ENCODE data around the gene RAB3GAP2. TPM values are rescaled to one million over a fixed set of nuclear protein-coding genes. Genes with fewer than 3 reads are reported as not detected.

RAB3GAP2 gene
- total and polyA plus RNA-seq, 2 donors (not counting 1 experiment from before 2014, with no cell fraction given) = 16.9 to 70.5 TPM

DNA sequence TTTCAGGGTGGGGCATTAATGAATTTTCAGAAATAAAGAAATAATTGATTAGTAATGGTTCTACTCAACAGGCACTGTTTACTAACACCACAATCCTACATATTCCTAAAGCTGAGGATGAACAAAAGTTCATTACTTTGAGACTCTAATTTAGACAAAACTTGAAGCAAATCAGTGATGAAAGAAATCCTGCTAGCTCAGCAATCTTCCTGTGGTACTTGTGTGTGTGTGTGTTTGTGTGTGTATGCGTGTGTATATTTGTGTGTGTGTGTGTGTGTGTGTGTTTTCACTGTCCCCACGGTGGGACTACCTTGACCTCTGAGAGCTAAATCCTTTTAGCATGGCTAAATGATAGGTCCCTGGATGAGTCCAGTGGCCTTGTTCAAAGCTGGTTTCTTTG, 48.5 kb upstream of the RAB3GAP2 start:
- H3K9me3 Mint-ChIP-seq (ENCODE audit: insufficient read depth) = no peaks in the 10 kb centered on the region
- Histone ChIP-seq H3K4me1 (ENCODE audit: control insufficient read depth in 2 of 2, insufficient read depth in 2 of 2, low read length in 2 of 2) (no peaks in the 10 kb centered on the region), H4K20me1 (ENCODE audit: control insufficient read depth, insufficient read depth, low read length, poor library complexity, severe bottlenecking) (no peaks in the 10 kb centered on the region), H3K27ac (ENCODE audit: low read length in 2 of 2) (no peak overlapping the region), H3K79me2 (ENCODE audit: control insufficient read depth, insufficient read depth, low read length) (no peaks in the 10 kb centered on the region), H3K4me2 (replicated peaks; ENCODE audit: low read depth, low read length, poor library complexity, severe bottlenecking) (no peak overlapping the region), H2AFZ (ENCODE audit: insufficient read depth, low read depth, low read length, poor library complexity, severe bottlenecking) (no peak overlapping the region), H3K36me3 (replicated peaks in 1 of 2; ENCODE audit: control extremely low read depth in 1 of 2, control insufficient read depth in 1 of 2, extremely low read depth in 1 of 2, insufficient read depth in 2 of 2, low read length in 1 of 2) (no peaks in the 10 kb centered on the region), H3K9me3 (ENCODE audit: control extremely low read depth in 1 of 3, control insufficient read depth in 2 of 3, insufficient read depth in 1 of 3, low read length in 2 of 3) (no peaks in the 10 kb centered on the region), H3K27me3 (replicated peaks in 1 of 4; ENCODE audit: control extremely low read depth in 1 of 4, control insufficient read depth in 3 of 4, insufficient read depth in 4 of 4, low read length in 3 of 4) (peaks cover 0 to 3% (median 0%) of the 10 kb centered on the region in 4 experiments), H3K4me3 (ENCODE audit: control extremely low read depth in 1 of 5, extremely low read depth in 1 of 5, insufficient read depth in 1 of 5, low read depth in 2 of 5, low read length in 4 of 5) (no peak overlapping the region), H3K9ac (ENCODE audit: low read length) (no peak overlapping the region)
- no peak overlapping the region for H3K4me3 Mint-ChIP-seq
- ChIA-PET POLR2A (interaction anchor here (0.6 kb wide), 1 partner anchor 31 kb away, joined by 3 read pairs; no protein-coding TSS in a partner anchor), CTCF (interaction anchor here (1.1 kb wide), 1 partner anchor 25 kb away, joined by 5 read pairs; no protein-coding TSS in a partner anchor)
- intact Hi-C loops (cut with micrococcal nuclease) = no loop called here
- H3K4me1 Mint-ChIP-seq = no peaks in the 10 kb centered on the region
- ATAC-seq (ENCODE audit: low read depth) = no peak
- no peak overlapping the region for H3K27ac Mint-ChIP-seq
- no peak for TF ChIP-seq EZH2 (IDR thresholded peaks at IDR 0.05; ENCODE audit: borderline replicate concordance, insufficient read depth, low read depth, low read length, poor library complexity, severe bottlenecking)
- TF ChIP-seq, protein P1, sequence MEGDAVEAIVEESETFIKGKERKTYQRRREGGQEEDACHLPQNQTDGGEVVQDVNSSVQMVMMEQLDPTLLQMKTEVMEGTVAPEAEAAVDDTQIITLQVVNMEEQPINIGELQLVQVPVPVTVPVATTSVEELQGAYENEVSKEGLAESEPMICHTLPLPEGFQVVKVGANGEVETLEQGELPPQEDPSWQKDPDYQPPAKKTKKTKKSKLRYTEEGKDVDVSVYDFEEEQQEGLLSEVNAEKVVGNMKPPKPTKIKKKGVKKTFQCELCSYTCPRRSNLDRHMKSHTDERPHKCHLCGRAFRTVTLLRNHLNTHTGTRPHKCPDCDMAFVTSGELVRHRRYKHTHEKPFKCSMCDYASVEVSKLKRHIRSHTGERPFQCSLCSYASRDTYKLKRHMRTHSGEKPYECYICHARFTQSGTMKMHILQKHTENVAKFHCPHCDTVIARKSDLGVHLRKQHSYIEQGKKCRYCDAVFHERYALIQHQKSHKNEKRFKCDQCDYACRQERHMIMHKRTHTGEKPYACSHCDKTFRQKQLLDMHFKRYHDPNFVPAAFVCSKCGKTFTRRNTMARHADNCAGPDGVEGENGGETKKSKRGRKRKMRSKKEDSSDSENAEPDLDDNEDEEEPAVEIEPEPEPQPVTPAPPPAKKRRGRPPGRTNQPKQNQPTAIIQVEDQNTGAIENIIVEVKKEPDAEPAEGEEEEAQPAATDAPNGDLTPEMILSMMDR (IDR thresholded peaks at IDR 0.05) = no peak
- 80% methylated on average over 1 of the region's 2 CpGs for WGBS (ENCODE audit: insufficient coverage)
- H3K27me3 Mint-ChIP-seq = peaks cover 3% of the 10 kb centered on the region
- DNase-seq = no peak

DNA sequence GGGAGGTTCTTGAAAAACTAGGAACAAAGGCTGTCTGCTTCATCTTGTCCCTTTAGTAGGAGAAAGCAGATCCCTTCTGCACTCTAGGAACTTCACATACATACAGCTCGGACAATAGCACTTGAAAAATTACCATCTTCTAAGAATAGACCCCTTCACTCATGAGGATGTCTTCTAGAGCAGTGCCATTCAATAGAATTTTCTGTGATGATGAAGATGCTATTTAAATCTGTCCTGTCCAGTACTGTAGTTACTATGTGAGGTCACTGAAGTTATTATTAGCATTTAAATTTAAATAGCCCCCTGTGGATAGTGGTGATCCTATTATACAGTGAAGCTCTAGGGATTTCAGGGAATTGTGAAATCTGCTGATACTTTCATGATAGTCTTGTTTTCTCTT, 46.4 kb upstream of the RAB3GAP2 start:
- no CpG with 5 or more reads among the region's 1 CpG for WGBS (ENCODE audit: insufficient coverage)
- no peak overlapping the region for H3K9ac ChIP-seq (ENCODE audit: low read length)
- peaks cover 0 to under 1% (median 0%) of the 10 kb centered on the region in 4 experiments for H3K27me3 ChIP-seq (replicated peaks in 1 of 4; ENCODE audit: control extremely low read depth in 1 of 4, control insufficient read depth in 3 of 4, insufficient read depth in 4 of 4, low read length in 3 of 4)
- H3K4me2 ChIP-seq (replicated peaks; ENCODE audit: low read depth, low read length, poor library complexity, severe bottlenecking) = no peak overlapping the region
- peaks cover 1% of the 10 kb centered on the region for H3K27me3 Mint-ChIP-seq
- no peaks in the 10 kb centered on the region for H3K4me1 Mint-ChIP-seq
- no peak overlapping the region for H3K27ac Mint-ChIP-seq
- H2AFZ ChIP-seq (ENCODE audit: insufficient read depth, low read depth, low read length, poor library complexity, severe bottlenecking) = no peak overlapping the region
- H3K4me3 ChIP-seq (ENCODE audit: control extremely low read depth in 1 of 5, extremely low read depth in 1 of 5, insufficient read depth in 1 of 5, low read depth in 2 of 5, low read length in 4 of 5) = no peak overlapping the region
- H3K36me3 ChIP-seq (replicated peaks in 1 of 2; ENCODE audit: control extremely low read depth in 1 of 2, control insufficient read depth in 1 of 2, extremely low read depth in 1 of 2, insufficient read depth in 2 of 2, low read length in 1 of 2) = no peaks in the 10 kb centered on the region
- ChIA-PET CTCF (no interaction called here), POLR2A (no interaction called here)
- H3K27ac ChIP-seq (ENCODE audit: low read length in 2 of 2) = no peak overlapping the region
- ATAC-seq (ENCODE audit: low read depth) = no peak
- no peak overlapping the region for H3K4me3 Mint-ChIP-seq
- no peaks in the 10 kb centered on the region for H3K9me3 Mint-ChIP-seq (ENCODE audit: insufficient read depth)
- intact Hi-C loops (cut with micrococcal nuclease) = no loop called here
- DNase-seq = no peak
- no peaks in the 10 kb centered on the region for H4K20me1 ChIP-seq (ENCODE audit: control insufficient read depth, insufficient read depth, low read length, poor library complexity, severe bottlenecking)
- no peaks in the 10 kb centered on the region for H3K79me2 ChIP-seq (ENCODE audit: control insufficient read depth, insufficient read depth, low read length)
- TF ChIP-seq, protein P1 (IDR thresholded peaks at IDR 0.05) = no peak
- TF ChIP-seq EZH2 (IDR thresholded peaks at IDR 0.05; ENCODE audit: borderline replicate concordance, insufficient read depth, low read depth, low read length, poor library complexity, severe bottlenecking) = no peak
- no peaks in the 10 kb centered on the region for H3K9me3 ChIP-seq (ENCODE audit: control extremely low read depth in 1 of 3, control insufficient read depth in 2 of 3, insufficient read depth in 1 of 3, low read length in 2 of 3)
- no peaks in the 10 kb centered on the region for H3K4me1 ChIP-seq (ENCODE audit: control insufficient read depth in 2 of 2, insufficient read depth in 2 of 2, low read length in 2 of 2)

All from B cell (primary cell).